AG04450 (cell line): ENCODE measurements around the gene PRDX1. TPM values are rescaled to one million over a fixed set of nuclear protein-coding genes. Genes with fewer than 3 reads are reported as not detected.

ENCODE experiments used
- CTCF ChIA-PET: fragments of 300-600, 350-600 bp; formaldehyde crosslinking; extraction: SDS; loops from one replicate; lab custom pipeline; 2022; ENCODE audit warnings: antibody characterized with exemption, inconsistent platforms; lab: Charles Lee
- POLR2A ChIA-PET: fragments of 350-600 bp; formaldehyde crosslinking; extraction: SDS; loops from one replicate; lab custom pipeline; 2021; ENCODE audit warnings: antibody characterized with exemption, inconsistent platforms; lab: Yijun Ruan, JAX
- DNase-seq: peaks from one replicate; pipeline ENCODE4 v3.0.0-alpha.2; 2011; ENCODE audit warnings: low read depth, low spot score
- H3K27ac ChIP-seq: one replicate; pipeline ENCODE4 v1.5.1; 2012; ENCODE audit warnings: low read depth, low read length, control low read depth
- H3K27me3 ChIP-seq: one replicate; pipeline ENCODE4 v1.6.0; 2012; ENCODE audit warnings: low read length; ENCODE audit not compliant: control insufficient read depth, insufficient read depth
- H3K4me3 ChIP-seq: 2 replicates; pipeline ENCODE4 v1.5.1; 2011; ENCODE audit warnings: mild to moderate bottlenecking, low read depth, low read length, control low read depth
- H3K9me3 ChIP-seq: 2 replicates; pipeline ENCODE4 v1.5.1; 2012; ENCODE audit warnings: low read length; ENCODE audit not compliant: control insufficient read depth, insufficient read depth
- polyA minus RNA-seq: library from RNA; depleted of rRNA, polyadenylated mRNA; stranded (reverse); fragments of >200 nt; gene quantifications from 2 replicates; pipeline ENCODE4 v1.2.3, GENCODE V29; 2011; rRNA and poly(A)+ RNA removed
- polyA plus RNA-seq: library from polyadenylated mRNA; depleted of rRNA; stranded (reverse); fragments of >200 nt; gene quantifications from 2 replicates; pipeline ENCODE4 v1.2.3, GENCODE V29; 2011; rRNA removed
- TF ChIP-seq, protein P1 (sequence below): IDR thresholded peaks from 2 replicates; pipeline ENCODE4 v1.5.1; 2011; ENCODE audit warnings: low read depth, low read length, control low read depth, inconsistent platforms

The PRDX1 gene
- 988 and 1,110 TPM in 2 replicates for polyA plus RNA-seq
- 183 and 255 TPM in 2 replicates for polyA minus RNA-seq

DNA sequence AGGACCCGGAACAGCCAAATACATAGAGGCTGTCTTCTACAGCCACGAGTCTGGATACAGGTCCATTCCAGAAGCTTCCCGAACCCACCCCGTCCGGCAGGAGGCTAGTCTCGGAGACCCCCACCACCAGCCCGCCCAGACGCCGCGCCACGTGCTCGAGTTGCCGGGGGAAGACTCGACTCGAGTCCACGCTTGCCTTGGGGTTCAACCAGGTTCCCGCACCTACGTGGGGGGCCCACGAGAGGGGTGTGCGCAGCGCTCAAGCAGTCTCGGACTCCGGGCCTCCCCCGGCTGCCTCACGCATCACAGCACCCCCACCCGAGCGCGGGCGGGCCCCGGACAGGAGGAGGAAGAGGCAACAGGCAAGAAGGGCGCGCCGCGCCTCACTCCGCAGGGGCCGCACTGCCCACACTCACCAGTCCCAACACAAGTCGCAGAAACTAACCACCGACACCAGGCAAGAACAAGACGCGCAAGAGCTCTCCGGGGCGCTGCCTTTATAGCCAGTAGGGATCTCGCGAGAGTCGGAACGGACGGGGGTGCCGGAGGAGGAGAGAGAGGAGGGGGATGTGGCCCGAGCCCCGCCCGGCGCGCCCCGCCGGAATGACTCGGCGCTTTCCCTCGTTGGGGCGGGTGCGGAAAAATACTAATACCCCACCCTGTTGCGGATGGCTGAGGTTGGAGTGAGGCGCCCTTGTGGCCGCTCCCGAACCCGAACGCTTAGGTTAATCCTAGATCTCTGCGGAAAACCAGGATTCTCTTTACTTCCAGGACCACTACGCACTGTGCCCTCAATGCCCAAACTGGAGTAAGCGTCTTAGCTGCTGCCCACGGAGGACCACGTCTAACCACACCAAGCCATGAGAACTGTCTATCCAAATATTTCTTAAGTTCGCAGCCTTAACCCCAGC is at the start of gene PRDX1:
Gene PRDX1 (minus strand): TSS at position 472 of the 911 bp plus-strand sequence. CDS start 2,841 bp downstream, outside the sequence.
- no peaks in the 10 kb centered on the region for H3K27me3 ChIP-seq
- peaks cover 3% of the 10 kb centered on the region; the same call in 1 of the 2 replicates for H3K9me3 ChIP-seq
- DNase-seq, result peak; percentile 91
- peak within 1 kb of the TSS; percentile 96 for H3K4me3 ChIP-seq
- TF ChIP-seq, protein P1, sequence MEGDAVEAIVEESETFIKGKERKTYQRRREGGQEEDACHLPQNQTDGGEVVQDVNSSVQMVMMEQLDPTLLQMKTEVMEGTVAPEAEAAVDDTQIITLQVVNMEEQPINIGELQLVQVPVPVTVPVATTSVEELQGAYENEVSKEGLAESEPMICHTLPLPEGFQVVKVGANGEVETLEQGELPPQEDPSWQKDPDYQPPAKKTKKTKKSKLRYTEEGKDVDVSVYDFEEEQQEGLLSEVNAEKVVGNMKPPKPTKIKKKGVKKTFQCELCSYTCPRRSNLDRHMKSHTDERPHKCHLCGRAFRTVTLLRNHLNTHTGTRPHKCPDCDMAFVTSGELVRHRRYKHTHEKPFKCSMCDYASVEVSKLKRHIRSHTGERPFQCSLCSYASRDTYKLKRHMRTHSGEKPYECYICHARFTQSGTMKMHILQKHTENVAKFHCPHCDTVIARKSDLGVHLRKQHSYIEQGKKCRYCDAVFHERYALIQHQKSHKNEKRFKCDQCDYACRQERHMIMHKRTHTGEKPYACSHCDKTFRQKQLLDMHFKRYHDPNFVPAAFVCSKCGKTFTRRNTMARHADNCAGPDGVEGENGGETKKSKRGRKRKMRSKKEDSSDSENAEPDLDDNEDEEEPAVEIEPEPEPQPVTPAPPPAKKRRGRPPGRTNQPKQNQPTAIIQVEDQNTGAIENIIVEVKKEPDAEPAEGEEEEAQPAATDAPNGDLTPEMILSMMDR, result peak; percentile 26
- POLR2A ChIA-PET, result interaction anchor here (0.6 to 3.6 kb wide), 54 partner anchors 9 to 1546 kb away, joined by 3 to 134 read pairs (median 6); partner anchors contain the start of genes AKR1A1, ATP6V0B, BTBD19 and CCDC163
- H3K27ac ChIP-seq, result peak within 1 kb of the TSS; percentile 99
- CTCF ChIA-PET, result interaction anchor here (0.8 to 3.8 kb wide), 3 partner anchors 10 to 181 kb away, joined by 3 to 13 read pairs (median 3); partner anchors contain the start of gene AKR1A1

DNA sequence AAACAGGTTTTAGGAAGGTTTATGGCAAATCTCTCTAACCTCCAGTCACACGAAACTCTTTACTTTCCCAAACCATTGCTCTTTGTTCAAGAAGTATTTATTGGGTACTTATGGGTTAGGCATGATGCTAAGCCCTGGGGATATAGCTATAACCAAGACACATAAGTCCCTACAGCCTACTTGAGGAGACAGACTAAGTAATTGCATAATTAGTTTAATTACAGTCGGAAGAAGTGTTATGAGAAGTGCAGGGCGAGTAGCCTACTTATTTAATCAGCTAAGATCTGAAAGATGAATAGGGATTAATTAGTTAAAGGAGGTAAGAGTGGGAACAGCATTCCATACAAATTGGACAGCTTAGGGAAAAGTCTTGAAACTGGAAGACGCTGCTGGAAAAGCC is 48.9 kb upstream of the PRDX1 start:
- no peak overlapping the region for H3K4me3 ChIP-seq

DNA sequence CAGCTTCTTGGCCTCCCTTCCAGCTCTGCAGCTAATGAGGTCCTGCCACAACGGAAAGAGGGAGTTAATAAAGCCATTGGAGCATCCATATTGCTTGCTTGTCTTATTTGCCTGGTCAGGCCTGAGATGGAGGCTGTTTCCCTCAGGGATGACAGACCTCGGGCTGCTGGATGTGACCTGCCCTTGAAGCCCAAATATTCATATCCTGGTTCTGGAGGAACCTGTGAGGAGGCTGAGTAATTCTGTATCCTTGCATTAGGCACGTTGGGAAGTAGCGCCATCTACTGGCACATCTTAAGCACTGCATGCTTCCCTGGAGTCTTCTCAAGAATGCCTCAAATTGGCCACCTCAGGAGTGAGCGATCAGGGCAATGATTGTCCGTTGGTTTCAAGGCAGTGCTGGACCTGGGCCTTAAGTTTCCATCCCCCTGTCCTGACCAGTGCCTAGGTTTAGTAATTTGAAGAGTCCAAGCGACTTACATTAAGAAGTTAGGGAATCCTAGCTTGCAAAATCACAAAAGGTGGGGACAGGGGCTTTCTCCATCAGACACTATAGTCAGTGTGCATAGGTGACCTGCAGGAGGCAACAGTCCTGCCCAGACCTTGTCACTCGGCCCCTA is 48.4 kb upstream of the PRDX1 start:
- H3K4me3 ChIP-seq, result no peak overlapping the region
- no peaks in the 10 kb centered on the region for H3K27me3 ChIP-seq
- DNase-seq, result peak; percentile 58
- ChIA-PET CTCF (interaction anchor here (0.5 to 5.2 kb wide), 34 partner anchors 8 to 823 kb away, joined by 3 to 49 read pairs (median 4); partner anchors contain the start of genes CCDC163, MMACHC and NASP), POLR2A (interaction anchor here (0.6 to 4.5 kb wide), 2 partner anchors 49 to 75 kb away, joined by 5 to 37 read pairs; partner anchors contain the start of gene PRDX1)
- no peak overlapping the region for H3K27ac ChIP-seq
- TF ChIP-seq, protein P1, result peak; percentile 99
- no peaks in the 10 kb centered on the region for H3K9me3 ChIP-seq

More for the DNA sequence above, 48.9 kb upstream of the PRDX1 start:
- CTCF ChIA-PET, result interaction anchor here (0.6 to 5.2 kb wide), 19 partner anchors 9 to 556 kb away, joined by 3 to 49 read pairs (median 4); partner anchors contain the start of genes CCDC163, MMACHC and NASP
- Histone ChIP-seq H3K9me3 (no peaks in the 10 kb centered on the region), H3K27ac (no peak overlapping the region), H3K27me3 (no peaks in the 10 kb centered on the region)
- DNase-seq, result no peak
- POLR2A ChIA-PET, result interaction anchor here (4.5 kb wide), 1 partner anchor 49 kb away, joined by 37 read pairs; the partner anchor contains the start of gene PRDX1
- TF ChIP-seq, protein P1, result no peak

DNA sequence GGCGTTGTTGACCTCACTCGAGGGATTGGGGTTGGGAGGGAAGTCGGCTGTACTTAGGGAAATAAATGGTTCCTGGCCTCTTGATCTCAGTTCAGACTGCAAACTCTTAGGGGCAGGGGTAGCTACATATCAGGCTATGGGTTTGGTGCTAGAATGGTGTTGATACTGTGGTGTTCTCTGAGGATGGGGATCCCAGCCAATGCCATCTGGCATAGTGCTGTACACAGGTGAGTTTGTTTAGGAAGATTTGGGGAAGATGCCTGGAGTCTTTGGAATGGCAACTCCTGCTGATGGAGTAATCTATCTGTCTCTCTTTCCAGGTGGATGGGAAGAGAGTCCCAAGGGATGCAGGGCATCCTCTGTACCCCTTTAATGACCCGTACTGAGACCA is 47.9 kb upstream of the PRDX1 start:
- no peak overlapping the region for H3K27ac ChIP-seq
- H3K9me3 ChIP-seq, result no peaks in the 10 kb centered on the region
- DNase-seq, result no peak
- ChIA-PET POLR2A (interaction anchor here (0.6 to 4.5 kb wide), 2 partner anchors 48 to 75 kb away, joined by 5 to 37 read pairs; partner anchors contain the start of gene PRDX1), CTCF (interaction anchor here (0.5 to 5.2 kb wide), 24 partner anchors 9 to 822 kb away, joined by 3 to 49 read pairs (median 4); partner anchors contain the start of genes CCDC163 and MMACHC)
- H3K4me3 ChIP-seq, result no peak overlapping the region
- TF ChIP-seq, protein P1, result no peak
- H3K27me3 ChIP-seq, result no peaks in the 10 kb centered on the region
